ENCODE results near the gene NAAA.

DNA sequence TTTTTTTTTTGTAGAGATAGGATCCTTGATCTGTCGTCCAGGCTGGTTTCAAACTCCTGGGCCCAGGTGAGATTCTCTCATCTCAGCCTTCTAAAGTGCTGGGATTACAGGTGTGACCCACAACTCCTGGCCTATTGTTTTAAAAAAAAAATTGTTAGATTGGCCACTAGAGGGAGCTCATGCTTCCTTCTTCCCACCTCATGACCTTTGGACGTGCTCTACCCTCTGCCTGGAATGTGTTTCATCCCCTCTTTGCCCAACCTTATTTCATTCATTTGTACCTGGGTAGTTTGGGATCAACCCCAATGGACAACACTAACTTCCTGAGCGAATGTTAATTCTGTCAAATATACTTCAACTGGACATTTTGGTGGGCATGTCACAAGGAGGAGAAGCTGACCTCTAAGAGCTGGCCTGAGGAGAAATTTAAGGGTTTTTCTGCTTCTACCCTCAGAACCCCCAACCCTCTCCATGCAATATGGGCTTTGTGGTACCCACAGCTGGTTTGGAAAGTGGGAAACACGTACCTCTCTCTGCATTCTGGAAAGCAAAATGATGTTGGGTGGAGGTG, 45.0 kb downstream of the NAAA start:
- no peak for TF ChIP-seq ZNF20 (CRISPR knock-in tag; IDR thresholded peaks at IDR 0.05)
- TF ChIP-seq, protein P1, sequence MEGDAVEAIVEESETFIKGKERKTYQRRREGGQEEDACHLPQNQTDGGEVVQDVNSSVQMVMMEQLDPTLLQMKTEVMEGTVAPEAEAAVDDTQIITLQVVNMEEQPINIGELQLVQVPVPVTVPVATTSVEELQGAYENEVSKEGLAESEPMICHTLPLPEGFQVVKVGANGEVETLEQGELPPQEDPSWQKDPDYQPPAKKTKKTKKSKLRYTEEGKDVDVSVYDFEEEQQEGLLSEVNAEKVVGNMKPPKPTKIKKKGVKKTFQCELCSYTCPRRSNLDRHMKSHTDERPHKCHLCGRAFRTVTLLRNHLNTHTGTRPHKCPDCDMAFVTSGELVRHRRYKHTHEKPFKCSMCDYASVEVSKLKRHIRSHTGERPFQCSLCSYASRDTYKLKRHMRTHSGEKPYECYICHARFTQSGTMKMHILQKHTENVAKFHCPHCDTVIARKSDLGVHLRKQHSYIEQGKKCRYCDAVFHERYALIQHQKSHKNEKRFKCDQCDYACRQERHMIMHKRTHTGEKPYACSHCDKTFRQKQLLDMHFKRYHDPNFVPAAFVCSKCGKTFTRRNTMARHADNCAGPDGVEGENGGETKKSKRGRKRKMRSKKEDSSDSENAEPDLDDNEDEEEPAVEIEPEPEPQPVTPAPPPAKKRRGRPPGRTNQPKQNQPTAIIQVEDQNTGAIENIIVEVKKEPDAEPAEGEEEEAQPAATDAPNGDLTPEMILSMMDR (CRISPR knock-in tag; IDR thresholded peaks at IDR 0.05) = peak; percentile 71
- TF ChIP-seq, protein P2, sequence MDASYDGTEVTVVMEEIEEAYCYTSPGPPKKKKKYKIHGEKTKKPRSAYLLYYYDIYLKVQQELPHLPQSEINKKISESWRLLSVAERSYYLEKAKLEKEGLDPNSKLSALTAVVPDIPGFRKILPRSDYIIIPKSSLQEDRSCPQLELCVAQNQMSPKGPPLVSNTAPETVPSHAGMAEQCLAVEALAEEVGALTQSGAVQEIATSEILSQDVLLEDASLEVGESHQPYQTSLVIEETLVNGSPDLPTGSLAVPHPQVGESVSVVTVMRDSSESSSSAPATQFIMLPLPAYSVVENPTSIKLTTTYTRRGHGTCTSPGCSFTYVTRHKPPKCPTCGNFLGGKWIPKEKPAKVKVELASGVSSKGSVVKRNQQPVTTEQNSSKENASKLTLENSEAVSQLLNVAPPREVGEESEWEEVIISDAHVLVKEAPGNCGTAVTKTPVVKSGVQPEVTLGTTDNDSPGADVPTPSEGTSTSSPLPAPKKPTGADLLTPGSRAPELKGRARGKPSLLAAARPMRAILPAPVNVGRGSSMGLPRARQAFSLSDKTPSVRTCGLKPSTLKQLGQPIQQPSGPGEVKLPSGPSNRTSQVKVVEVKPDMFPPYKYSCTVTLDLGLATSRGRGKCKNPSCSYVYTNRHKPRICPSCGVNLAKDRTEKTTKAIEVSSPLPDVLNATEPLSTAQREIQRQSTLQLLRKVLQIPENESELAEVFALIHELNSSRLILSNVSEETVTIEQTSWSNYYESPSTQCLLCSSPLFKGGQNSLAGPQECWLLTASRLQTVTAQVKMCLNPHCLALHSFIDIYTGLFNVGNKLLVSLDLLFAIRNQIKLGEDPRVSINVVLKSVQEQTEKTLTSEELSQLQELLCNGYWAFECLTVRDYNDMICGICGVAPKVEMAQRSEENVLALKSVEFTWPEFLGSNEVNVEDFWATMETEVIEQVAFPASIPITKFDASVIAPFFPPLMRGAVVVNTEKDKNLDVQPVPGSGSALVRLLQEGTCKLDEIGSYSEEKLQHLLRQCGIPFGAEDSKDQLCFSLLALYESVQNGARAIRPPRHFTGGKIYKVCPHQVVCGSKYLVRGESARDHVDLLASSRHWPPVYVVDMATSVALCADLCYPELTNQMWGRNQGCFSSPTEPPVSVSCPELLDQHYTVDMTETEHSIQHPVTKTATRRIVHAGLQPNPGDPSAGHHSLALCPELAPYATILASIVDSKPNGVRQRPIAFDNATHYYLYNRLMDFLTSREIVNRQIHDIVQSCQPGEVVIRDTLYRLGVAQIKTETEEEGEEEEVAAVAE (CRISPR knock-in tag; IDR thresholded peaks at IDR 0.05; ENCODE audit: borderline replicate concordance) = no peak
- TF ChIP-seq ASH2L (IDR thresholded peaks at IDR 0.05; ENCODE audit: insufficient read length, low read depth, low read length) = no peak
- no peak for TF ChIP-seq NCOA2 (CRISPR knock-in tag; IDR thresholded peaks at IDR 0.05)
- TF ChIP-seq U2AF1 (optimal IDR thresholded peaks at IDR 0.05; ENCODE audit: low read depth, low read length) = no peak

Measured in HepG2 (cell line).